ENCODE measurements around the gene KIF25. TPM values are rescaled to one million over a fixed set of nuclear protein-coding genes. Genes with fewer than 3 reads are reported as not detected.

KIF25 gene
- total RNA-seq, 1 donor from 2014 or later = not detected

GRCh38 chr6:167957626-167958025 is 39.8 kb upstream of the KIF25 start:
- TF ChIP-seq POLR2AphosphoS5 (IDR thresholded peaks at IDR 0.05; ENCODE audit: insufficient read depth in 1 of 2, low read depth in 1 of 2) = no peak
- no peak for TF ChIP-seq POLR2A (IDR thresholded peaks at IDR 0.05)
- no peak for TF ChIP-seq CTCF (IDR thresholded peaks at IDR 0.05)
- intact Hi-C loops (cut with DNase I) = no loop called here
- DNase-seq (ENCODE audit: extremely low spot score in 2 of 2) = no peak
- Histone ChIP-seq H3K27ac (no peak overlapping the region), H3K27me3 (no peaks in the 10 kb centered on the region), H3K4me3 (no peak overlapping the region), H3K4me1 (no peaks in the 10 kb centered on the region), H3K36me3 (peaks cover 0 to 4% of the 10 kb centered on the region in 2 donors), H3K9me3 (no peaks in the 10 kb centered on the region)

DNA sequence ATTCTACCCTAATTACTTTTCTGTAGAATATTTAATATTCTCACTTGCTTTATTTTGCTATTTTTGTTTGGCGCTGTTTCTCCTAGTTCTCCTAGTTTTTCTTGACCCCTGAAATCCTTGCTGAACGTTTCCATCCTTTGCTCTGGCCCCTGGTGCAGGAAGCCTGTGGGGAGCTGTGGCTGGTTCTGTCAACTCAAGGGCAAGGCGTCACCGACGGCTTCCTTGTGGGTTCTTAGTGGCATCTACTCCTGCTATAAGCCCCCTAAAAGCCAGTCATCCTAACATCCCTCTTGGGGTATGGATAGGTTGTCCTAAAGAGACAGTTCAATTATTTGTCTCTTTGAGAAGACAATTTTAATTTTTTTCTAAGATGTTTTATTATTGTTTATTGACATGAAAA is 36.9 kb upstream of the KIF25 start:
- Histone ChIP-seq H3K9me3 (no peaks in the 10 kb centered on the region), H3K27ac (no peak overlapping the region), H3K36me3 (peaks cover 0 to 6% of the 10 kb centered on the region in 2 donors), H3K4me1 (no peaks in the 10 kb centered on the region), H3K27me3 (no peaks in the 10 kb centered on the region), H3K4me3 (no peak overlapping the region)
- TF ChIP-seq POLR2A (IDR thresholded peaks at IDR 0.05) (no peak), CTCF (IDR thresholded peaks at IDR 0.05) (no peak), POLR2AphosphoS5 (IDR thresholded peaks at IDR 0.05; ENCODE audit: insufficient read depth in 1 of 2, low read depth in 1 of 2) (no peak)
- DNase-seq (ENCODE audit: extremely low spot score in 2 of 2) = no peak
- intact Hi-C loops (cut with DNase I) = no loop called here

DNA sequence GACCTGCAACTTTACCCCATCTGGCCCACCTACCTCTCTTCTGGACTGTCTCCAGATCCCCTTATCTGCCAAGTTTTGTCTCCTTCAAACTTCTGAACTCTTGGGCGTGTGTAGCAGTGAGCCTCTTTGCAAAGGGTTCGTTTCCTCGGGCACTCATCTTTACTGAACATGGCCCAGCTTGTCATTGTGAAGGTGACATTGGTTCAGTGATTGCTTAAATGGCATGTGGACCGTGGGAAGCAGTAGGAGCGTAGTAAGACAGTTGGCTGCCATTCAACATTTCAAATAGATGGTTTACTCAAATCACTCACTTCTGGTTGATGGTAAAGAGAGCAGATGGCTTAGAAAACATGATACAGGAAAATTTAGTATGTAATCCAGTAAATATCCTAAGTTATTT is 34.8 kb upstream of the KIF25 start:
- TF ChIP-seq CTCF (IDR thresholded peaks at IDR 0.05) (no peak), POLR2A (IDR thresholded peaks at IDR 0.05) (no peak), POLR2AphosphoS5 (IDR thresholded peaks at IDR 0.05; ENCODE audit: insufficient read depth in 1 of 2, low read depth in 1 of 2) (no peak)
- DNase-seq (ENCODE audit: extremely low spot score in 2 of 2) = no peak
- Histone ChIP-seq H3K4me1 (no peaks in the 10 kb centered on the region), H3K9me3 (no peaks in the 10 kb centered on the region), H3K27ac (no peak overlapping the region), H3K4me3 (no peak overlapping the region), H3K36me3 (peaks cover 0 to 21% of the 10 kb centered on the region in 2 donors), H3K27me3 (no peaks in the 10 kb centered on the region)
- intact Hi-C loops (cut with DNase I) = no loop called here

DNA sequence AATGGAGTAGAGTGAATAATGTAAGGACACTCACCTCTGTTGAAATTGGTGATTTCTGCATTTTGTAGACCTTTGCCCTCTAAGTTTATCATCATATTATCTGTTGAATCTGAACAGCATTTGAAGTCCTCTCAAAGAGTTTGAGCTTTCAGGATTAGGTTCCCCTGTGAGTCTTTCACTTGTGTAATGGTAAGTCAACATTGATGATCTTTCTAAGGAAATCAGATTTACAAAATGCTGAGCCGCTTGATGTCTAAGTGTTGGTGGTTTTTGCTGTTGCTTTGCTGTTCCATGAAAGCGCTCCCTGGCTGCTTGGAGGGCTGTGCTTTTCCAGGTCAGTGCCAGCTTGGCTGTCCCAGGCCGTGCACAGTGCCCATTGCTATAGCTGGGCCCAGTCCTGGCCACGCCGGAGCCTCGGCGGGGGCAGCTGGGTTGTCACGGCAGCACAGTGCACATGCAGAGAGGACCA is 33.8 kb upstream of the KIF25 start:
- peaks cover 0 to 27% of the 10 kb centered on the region in 2 donors for H3K36me3 ChIP-seq
- H3K27ac ChIP-seq = no peak overlapping the region
- intact Hi-C loops (cut with DNase I) = no loop called here

More for the DNA sequence above, 33.8 kb upstream of the KIF25 start:
- DNase-seq (ENCODE audit: extremely low spot score in 2 of 2) = no peak
- TF ChIP-seq POLR2AphosphoS5 (IDR thresholded peaks at IDR 0.05; ENCODE audit: insufficient read depth in 1 of 2, low read depth in 1 of 2) (no peak), CTCF (IDR thresholded peaks at IDR 0.05) (no peak), POLR2A (IDR thresholded peaks at IDR 0.05) (no peak)
- Histone ChIP-seq H3K4me3 (no peak overlapping the region), H3K27me3 (no peaks in the 10 kb centered on the region), H3K9me3 (no peaks in the 10 kb centered on the region), H3K4me1 (no peaks in the 10 kb centered on the region)

Data from vagina (tissue), 2 donors.